Ecto neural progenitor cell (in vitro differentiated cells): ENCODE data around the gene BCCIP.

Source experiments
- DNase-seq: peaks from one replicate; pipeline ENCODE4 v3.0.0-alpha.2; 2018; ENCODE audit warnings: low spot score

The BCCIP gene

GRCh38 chr10:125844751-125845221 is 21.4 kb downstream of the BCCIP start:
- DNase-seq, result no peak

- no peak for DNase-seq
These were observed 22.3 kb downstream of the BCCIP start for GRCh38 chr10:125845617-125846016.

- DNase-seq, result no peak
These were observed 23.5 kb downstream of the BCCIP start for GRCh38 chr10:125846894-125847293.

GRCh38 chr10:125848371-125848770 is 25.0 kb downstream of the BCCIP start:
- DNase-seq, result no peak

GRCh38 chr10:125848857-125849256 is 25.5 kb downstream of the BCCIP start:
- DNase-seq, result no peak

GRCh38 chr10:125849448-125849847 is 26.1 kb downstream of the BCCIP start:
- no peak for DNase-seq

- no peak for DNase-seq
These were observed 27.7 kb downstream of the BCCIP start for GRCh38 chr10:125850766-125851731.

- DNase-seq, result no peak
These were observed 29.1 kb downstream of the BCCIP start for GRCh38 chr10:125852487-125852886.

GRCh38 chr10:125857185-125857760 is 33.9 kb downstream of the BCCIP start:
- no peak for DNase-seq

- no peak for DNase-seq
These were observed 35.9 kb downstream of the BCCIP start for GRCh38 chr10:125859128-125859817.

GRCh38 chr10:125865120-125865519 is 41.8 kb downstream of the BCCIP start:
- DNase-seq, result no peak

- DNase-seq, result no peak
These were observed 43.2 kb downstream of the BCCIP start for GRCh38 chr10:125866421-125867029.

- DNase-seq, result no peak
These were observed 45.1 kb downstream of the BCCIP start for GRCh38 chr10:125868372-125868975.

- no peak for DNase-seq
These were observed 48.0 kb downstream of the BCCIP start for GRCh38 chr10:125871338-125871737.

GRCh38 chr10:125878957-125879835 is 55.9 kb downstream of the BCCIP start:
- DNase-seq, result no peak

- no peak for DNase-seq
These were observed 57.4 kb downstream of the BCCIP start for GRCh38 chr10:125880719-125881118.

GRCh38 chr10:125881192-125881591 is 57.8 kb downstream of the BCCIP start, which contains the start of gene DHX32:
Gene DHX32 (minus strand): TSS chr10:125881292. CDS start chr10:125880824, 468 bp downstream.
- peak; percentile 70 for DNase-seq

GRCh38 chr10:125882596-125882995 is 59.2 kb downstream of the BCCIP start:
- DNase-seq, result no peak

- DNase-seq, result no peak
These were observed 59.9 kb downstream of the BCCIP start for GRCh38 chr10:125883211-125883610.
